H9 (cell line): Measurements from ENCODE around the gene ARL11. TPM values are rescaled to one million over a fixed set of nuclear protein-coding genes. Genes with fewer than 3 reads are reported as not detected.

Source experiments
- DNase-seq: peaks from one replicate; pipeline ENCODE4 v3.0.0-alpha.2; 2017
- H2AFZ ChIP-seq: one replicate; pipeline ENCODE4 v1.6.1; 2013; ENCODE audit warnings: mild to moderate bottlenecking, low read length, control low read depth, moderate library complexity
- H2AK5ac ChIP-seq: 2 replicates; pipeline ENCODE4 v1.6.1; 2013; ENCODE audit warnings: low read length, control low read depth, mixed read lengths; ENCODE audit not compliant: insufficient read length
- H2BK120ac ChIP-seq: one replicate; pipeline ENCODE4 v1.6.1; 2013; ENCODE audit warnings: low read depth, mild to moderate bottlenecking, low read length, control low read depth, inconsistent platforms; ENCODE audit not compliant: poor library complexity, severe bottlenecking
- H2BK12ac ChIP-seq: 2 replicates; pipeline ENCODE4 v1.6.1; 2013; ENCODE audit warnings: low read length, control low read depth, mixed read lengths, low read depth; ENCODE audit not compliant: insufficient read length
- H2BK15ac ChIP-seq: 2 replicates; pipeline ENCODE4 v1.6.1; 2013; ENCODE audit warnings: low read depth, low read length, control low read depth
- H2BK20ac ChIP-seq: one replicate; pipeline ENCODE4 v1.6.1; 2013; ENCODE audit warnings: low read depth, mild to moderate bottlenecking, low read length, control low read depth, inconsistent platforms; ENCODE audit not compliant: poor library complexity, severe bottlenecking
- H2BK5ac ChIP-seq: 2 replicates; pipeline ENCODE4 v1.6.1; 2013; ENCODE audit warnings: low read length, control low read depth, mixed read lengths; ENCODE audit not compliant: insufficient read length
- H3K14ac ChIP-seq: 2 replicates; pipeline ENCODE4 v1.6.1; 2013; ENCODE audit warnings: low read length, control low read depth; ENCODE audit not compliant: insufficient read depth
- H3K18ac ChIP-seq: 2 replicates; pipeline ENCODE4 v1.6.1; 2013; ENCODE audit warnings: low read depth, mild to moderate bottlenecking, mixed read lengths, low read length, control low read depth; ENCODE audit not compliant: insufficient read length
- H3K23ac ChIP-seq: 2 replicates; pipeline ENCODE4 v1.6.1; 2013; ENCODE audit warnings: low read length, control low read depth, mixed read lengths, low read depth; ENCODE audit not compliant: insufficient read length
- H3K23me2 ChIP-seq: 2 replicates; pipeline ENCODE4 v1.6.1; 2013; ENCODE audit warnings: low read depth, mild to moderate bottlenecking, mixed read lengths, low read length, control low read depth; ENCODE audit not compliant: insufficient read length, poor library complexity, severe bottlenecking
- H3K27ac ChIP-seq: 2 replicates; pipeline ENCODE4 v1.5.1; 2013; ENCODE audit warnings: low read length, control low read depth, mixed read lengths, low read depth; ENCODE audit not compliant: insufficient read length
- H3K27me3 ChIP-seq: 2 replicates; pipeline ENCODE4 v1.6.1; 2013; ENCODE audit warnings: low read length, control low read depth, inconsistent platforms; ENCODE audit not compliant: insufficient read depth
- H3K4ac ChIP-seq: 2 replicates; pipeline ENCODE4 v1.6.1; 2013; ENCODE audit warnings: low read depth, mild to moderate bottlenecking, control low read depth, inconsistent platforms, low read length, moderate library complexity
- H3K4me1 ChIP-seq: 2 replicates; pipeline ENCODE4 v1.6.1; 2013; ENCODE audit warnings: low read length, control low read depth, inconsistent platforms; ENCODE audit not compliant: insufficient read depth
- H3K4me2 ChIP-seq: 2 replicates; pipeline ENCODE4 v1.6.1; 2013; ENCODE audit warnings: low read length, control low read depth, mixed read lengths; ENCODE audit not compliant: insufficient read length, insufficient read depth
- H3K56ac ChIP-seq: 2 replicates; pipeline ENCODE4 v1.6.1; 2013; ENCODE audit warnings: low read depth, mild to moderate bottlenecking, mixed read lengths, low read length, control low read depth; ENCODE audit not compliant: insufficient read length
- H3K79me1 ChIP-seq: 2 replicates; pipeline ENCODE4 v1.6.1; 2013; ENCODE audit warnings: low read depth, mild to moderate bottlenecking, moderate library complexity, low read length, control low read depth, inconsistent platforms; ENCODE audit not compliant: insufficient read depth, poor library complexity, severe bottlenecking
- H3K79me2 ChIP-seq: 2 replicates; pipeline ENCODE4 v1.6.1; 2013; ENCODE audit warnings: low read length, control low read depth, inconsistent platforms; ENCODE audit not compliant: insufficient read depth
- H3K9ac ChIP-seq: 2 replicates; pipeline ENCODE4 v1.6.1; 2013; ENCODE audit warnings: low read length, control low read depth, mixed read lengths; ENCODE audit not compliant: insufficient read length; ENCODE audit errors: extremely low read depth
- H3K9me3 ChIP-seq: one replicate; pipeline ENCODE4 v1.6.1; 2013; ENCODE audit warnings: low read depth, low read length, inconsistent platforms; ENCODE audit not compliant: control insufficient read depth
- H3T11ph ChIP-seq: one replicate; pipeline ENCODE4 v1.6.1; 2013; ENCODE audit warnings: mild to moderate bottlenecking, low read length, control low read depth, inconsistent platforms
- H4K20me1 ChIP-seq: one replicate; pipeline ENCODE4 v1.6.1; 2013; ENCODE audit not compliant: control insufficient read depth, insufficient read length, insufficient read depth
- H4K5ac ChIP-seq: 2 replicates; pipeline ENCODE4 v1.6.1; 2013; ENCODE audit warnings: low read depth, mild to moderate bottlenecking, mixed read lengths, low read length, control low read depth; ENCODE audit not compliant: insufficient read length
- H4K8ac ChIP-seq: replicated peaks from 2 replicates; pipeline ENCODE4 v1.6.1; 2013; ENCODE audit warnings: low read length, control low read depth, mixed read lengths, low read depth; ENCODE audit not compliant: insufficient read length
- H4K91ac ChIP-seq: 2 replicates; pipeline ENCODE4 v1.6.1; 2013; ENCODE audit warnings: low read depth, mild to moderate bottlenecking, moderate library complexity, mixed read lengths, low read length, control low read depth; ENCODE audit not compliant: insufficient read length
- H3K27ac Mint-ChIP-seq, 3 experiments: 2 replicates in 2 of 3; 3 replicates in 1 of 3; pipeline ENCODE4 v1.8.0; 2020 to 2021; ENCODE audit warnings: mixed read lengths in 3 of 3, mild to moderate bottlenecking in 1 of 3, moderate library complexity in 1 of 3
- H3K27me3 Mint-ChIP-seq: 2 replicates; pipeline ENCODE4 v1.8.0; 2021; ENCODE audit warnings: low read depth, mild to moderate bottlenecking, moderate library complexity, mixed read lengths
- H3K36me3 Mint-ChIP-seq, 3 experiments: 2 replicates in 2 of 3; 3 replicates in 1 of 3; pipeline ENCODE4 v1.8.0; 2020 to 2021; ENCODE audit warnings: low read depth in 3 of 3, mixed read lengths in 3 of 3; ENCODE audit not compliant: insufficient read depth in 1 of 3
- H3K4me1 Mint-ChIP-seq, 2 experiments: 2 replicates each; pipeline ENCODE4 v1.8.0; 2020; ENCODE audit warnings: mixed read lengths in 2 of 2
- H3K4me3 Mint-ChIP-seq, 2 experiments: 2 replicates in 1 of 2; 3 replicates in 1 of 2; pipeline ENCODE4 v1.8.0; 2020 to 2021; ENCODE audit warnings: mild to moderate bottlenecking in 2 of 2, mixed read lengths in 2 of 2, moderate library complexity in 1 of 2
- H3K9me3 Mint-ChIP-seq, 2 experiments: 2 replicates in 1 of 2; 3 replicates in 1 of 2; pipeline ENCODE4 v1.8.0; 2020; ENCODE audit warnings: mild to moderate bottlenecking in 2 of 2, mixed read lengths in 2 of 2, moderate library complexity in 1 of 2
- CTCF ChIP-seq: fragments of 200-600 bp; sonication (generic); conservative IDR thresholded peaks from 3 replicates; pipeline ENCODE4 v1.8.0; 2021; ENCODE audit warnings: antibody characterized with exemption, mild to moderate bottlenecking
- WGBS: extraction: QIAGEN DNeasy Blood & Tissue Kit; methylation state at CpG from one replicate; pipeline ENCODE4 v1.1.7; 2013; ENCODE audit warnings: missing lambda C conversion rate, low lambda C conversion rate, mixed read lengths; ENCODE audit not compliant: insufficient read length; ENCODE audit errors: extremely low coverage; 5-methylcytosine and 5-hydroxymethylcytosine counted together
- total RNA-seq: library from RNA; stranded (reverse); gene quantifications from 2 replicates; pipeline ENCODE4 v1.2.1, GENCODE V29; 2021

Gene ARL11
- total RNA-seq, 1 experiment from 2014 or later, result 0.42 TPM

GRCh38 chr13:49641801-49642291 lies 13.5 kb downstream of the ARL11 start:
- H3K4ac ChIP-seq, result no peak overlapping the region
- no peaks in the 10 kb centered on the region for H3K4me1 ChIP-seq
- H3T11ph ChIP-seq, result no peak overlapping the region
- H2BK120ac ChIP-seq, result no peak overlapping the region
- H3K9me3 ChIP-seq, result no peaks in the 10 kb centered on the region
- Mint-ChIP-seq H3K27me3 (no peaks in the 10 kb centered on the region), H3K9me3 (no peaks in the 10 kb centered on the region; a peak in 1 of 5 replicates), H3K4me1 (peaks cover 14 to 16% of the 10 kb centered on the region in 2 experiments), H3K4me3 (no peak overlapping the region), H3K36me3 (peaks cover 0 to 5% (median 0%) of the 10 kb centered on the region in 3 experiments; a peak in 3 of 7 replicates), H3K27ac (no peak overlapping the region)
- TF ChIP-seq CTCF, result no peak
- no peak overlapping the region for H2BK20ac ChIP-seq
- no peak overlapping the region for H3K18ac ChIP-seq
- no peak overlapping the region for H2BK5ac ChIP-seq
- no peak overlapping the region for H2AFZ ChIP-seq
- no peak overlapping the region for H4K8ac ChIP-seq
- H4K20me1 ChIP-seq, result no peaks in the 10 kb centered on the region
- H3K9ac ChIP-seq, result no peak overlapping the region
- no peak overlapping the region for H3K23ac ChIP-seq
- no peak overlapping the region for H2AK5ac ChIP-seq
- no CpG with 5 or more reads among the region's 4 CpGs for WGBS
- H3K79me1 ChIP-seq, result no peaks in the 10 kb centered on the region
- H4K91ac ChIP-seq, result no peak overlapping the region
- no peak for DNase-seq
- H3K14ac ChIP-seq, result no peak overlapping the region
- no peak overlapping the region for H2BK12ac ChIP-seq
- no peak overlapping the region for H3K56ac ChIP-seq
- no peaks in the 10 kb centered on the region for H3K23me2 ChIP-seq
- no peak overlapping the region for H3K27ac ChIP-seq
- no peak overlapping the region for H4K5ac ChIP-seq
- H3K27me3 ChIP-seq, result no peaks in the 10 kb centered on the region
- no peaks in the 10 kb centered on the region for H3K79me2 ChIP-seq
- no peak overlapping the region for H2BK15ac ChIP-seq
- H3K4me2 ChIP-seq, result no peak overlapping the region
